Peyer's patch (tissue), 4 donors: ENCODE results near the gene GABARAP.

Experiments
- CTCF ChIP-seq, 6 experiments: fragments of 450-650 bp in 4 of 6; fragments of 200-600 bp in 2 of 6; sonication (generic) in 1 of 6; IDR thresholded peaks; one replicate each; pipeline ENCODE4 v1.5.1; 2017 to 2019; ENCODE audit warnings: antibody characterized with exemption in 6 of 6, mild to moderate bottlenecking in 3 of 6, moderate library complexity in 1 of 6
- POLR2A ChIP-seq, 2 donors: fragments of 450-650 bp; IDR thresholded peaks; one replicate each; pipeline ENCODE4 v1.5.1; 2017; ENCODE audit warnings: antibody characterized with exemption in 2 of 2, mild to moderate bottlenecking in 2 of 2, moderate library complexity in 2 of 2

DNA sequence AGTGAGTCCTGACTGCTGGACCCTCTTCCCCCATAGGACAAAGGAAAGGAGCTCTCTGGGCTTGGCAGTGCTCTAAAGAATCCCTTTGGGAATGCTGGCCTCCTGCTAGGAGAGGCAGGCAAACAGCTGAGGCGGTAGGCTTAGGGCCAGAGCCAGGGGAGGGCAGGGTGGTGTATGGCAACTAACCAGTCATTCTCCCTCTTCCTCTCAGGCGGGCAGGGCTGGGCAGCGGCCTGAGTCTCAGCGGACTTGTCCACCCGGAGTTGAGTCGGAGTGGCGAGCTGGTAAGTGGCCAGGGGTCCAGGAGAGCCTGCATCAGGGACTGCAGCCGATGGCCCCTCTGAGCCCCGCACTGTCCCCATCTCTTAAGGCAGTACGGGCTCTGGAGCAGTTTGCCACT, 18.1 kb downstream of the GABARAP start:
- no peak for TF ChIP-seq CTCF (IDR thresholded peaks at IDR 0.05)
- TF ChIP-seq POLR2A (IDR thresholded peaks at IDR 0.05): no peak
